Endodermal cell (in vitro differentiated cells): ENCODE measurements around the gene TFDP3. TPM values are rescaled to one million over a fixed set of nuclear protein-coding genes. Genes with fewer than 3 reads are reported as not detected.

Experiments
- DNase-seq: peaks from one replicate; pipeline ENCODE4 v3.0.0-alpha.2; 2017
- H3K27ac ChIP-seq: 2 replicates; pipeline ENCODE4 v1.5.1; 2013; ENCODE audit warnings: mild to moderate bottlenecking, low read depth, low read length, moderate library complexity
- H3K27me3 ChIP-seq: 2 replicates; pipeline ENCODE4 v1.6.1; 2013; ENCODE audit warnings: mild to moderate bottlenecking, low read length, moderate library complexity; ENCODE audit not compliant: insufficient read depth, control insufficient read depth, poor library complexity, severe bottlenecking
- H3K36me3 ChIP-seq: 2 replicates; pipeline ENCODE4 v1.7.0; 2013; ENCODE audit warnings: mild to moderate bottlenecking, low read length, moderate library complexity; ENCODE audit not compliant: control insufficient read depth, insufficient read depth
- H3K4me1 ChIP-seq: one replicate; pipeline ENCODE4 v1.7.0; 2013; ENCODE audit warnings: low read length; ENCODE audit not compliant: control insufficient read depth, insufficient read depth
- H3K4me3 ChIP-seq: 2 replicates; pipeline ENCODE4 v1.5.1; 2013; ENCODE audit warnings: mild to moderate bottlenecking, low read length, moderate library complexity
- H3K9ac ChIP-seq: 2 replicates; pipeline ENCODE4 v1.6.1; 2013; ENCODE audit warnings: mild to moderate bottlenecking, low read length, moderate library complexity; ENCODE audit not compliant: poor library complexity, severe bottlenecking; ENCODE audit errors: extremely low read depth
- H3K9me3 ChIP-seq: 2 replicates; pipeline ENCODE4 v1.6.1; 2013; ENCODE audit warnings: mild to moderate bottlenecking, low read length, moderate library complexity; ENCODE audit not compliant: control insufficient read depth
- H3K27ac Mint-ChIP-seq: 2 replicates; pipeline ENCODE4 v1.8.0; 2020; ENCODE audit warnings: mixed read lengths
- H3K27me3 Mint-ChIP-seq: 2 replicates; pipeline ENCODE4 v1.8.0; 2021; ENCODE audit warnings: mild to moderate bottlenecking, mixed read lengths; ENCODE audit not compliant: insufficient read depth
- H3K36me3 Mint-ChIP-seq: 2 replicates; pipeline ENCODE4 v1.8.0; 2020; ENCODE audit warnings: low read depth, mixed read lengths
- H3K4me1 Mint-ChIP-seq: 2 replicates; pipeline ENCODE4 v1.8.0; 2020; ENCODE audit warnings: mixed read lengths
- H3K4me3 Mint-ChIP-seq: 2 replicates; pipeline ENCODE4 v1.8.0; 2020; ENCODE audit warnings: mild to moderate bottlenecking, moderate library complexity, mixed read lengths
- H3K9me3 Mint-ChIP-seq: 2 replicates; pipeline ENCODE4 v1.8.0; 2020; ENCODE audit warnings: mild to moderate bottlenecking, mixed read lengths
- WGBS, 2 experiments: methylation state at CpG; one replicate each; pipeline versions ENCODE4 v1.1.5 to v1.1.7; 2013; ENCODE audit warnings: missing lambda C conversion rate in 2 of 2, mixed read lengths in 1 of 2; ENCODE audit not compliant: insufficient coverage in 1 of 2, insufficient read length in 1 of 2; 5-methylcytosine and 5-hydroxymethylcytosine counted together
- total RNA-seq, 2 donors: library from RNA; stranded (reverse); fragmentation: NEBNext Ultra II Directional in 1 of 2; extraction: Animal tissue kit (Norgen Biotek cat#: 25700) in 1 of 2; gene quantifications; 2 replicates in 1 of 2; 3 replicates in 1 of 2; pipeline ENCODE4 v1.2.1, GENCODE V29; 2021
- TF ChIP-seq, protein P1 (sequence below): fragments of 200-600 bp; sonication (generic); conservative IDR thresholded peaks from 2 replicates; pipeline ENCODE4 v1.5.0; 2021; ENCODE audit warnings: antibody characterized with exemption, mild to moderate bottlenecking

TFDP3 gene
- total RNA-seq, 2 donors from 2014 or later = not detected

DNA sequence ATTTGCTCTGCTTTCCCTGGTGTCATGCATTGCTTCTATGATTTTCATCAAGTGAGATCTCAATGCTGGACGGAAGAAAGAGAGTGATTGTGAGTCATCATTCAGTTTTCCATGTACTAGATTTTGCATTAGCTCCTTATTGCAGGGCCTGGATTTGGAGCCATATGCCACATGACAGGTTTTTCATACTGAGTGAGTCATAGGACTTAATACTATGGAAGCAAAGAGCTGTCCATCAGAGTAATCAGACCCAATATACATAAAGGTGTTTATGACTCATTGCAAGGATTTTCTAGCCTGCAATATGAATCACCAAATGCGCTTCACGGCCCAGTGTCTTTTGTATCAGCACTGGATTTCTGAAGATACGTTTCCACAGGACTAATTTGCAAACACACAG is 11.2 kb upstream of the TFDP3 start:
- Histone ChIP-seq H3K4me1 (no peaks in the 10 kb centered on the region), H3K36me3 (no peaks in the 10 kb centered on the region), H3K27me3 (no peaks in the 10 kb centered on the region), H3K9me3 (no peaks in the 10 kb centered on the region), H3K9ac (no peak overlapping the region), H3K4me3 (no peak overlapping the region), H3K27ac (no peak overlapping the region)
- DNase-seq = no peak
- Mint-ChIP-seq H3K27me3 (peaks cover 18% of the 10 kb centered on the region), H3K9me3 (no peaks in the 10 kb centered on the region), H3K4me1 (no peaks in the 10 kb centered on the region), H3K36me3 (no peaks in the 10 kb centered on the region), H3K27ac (no peak overlapping the region), H3K4me3 (no peak overlapping the region)
- WGBS, 2 experiments = 89% methylated on average over 3 to 4 of the region's 4 CpGs
- TF ChIP-seq, protein P1, sequence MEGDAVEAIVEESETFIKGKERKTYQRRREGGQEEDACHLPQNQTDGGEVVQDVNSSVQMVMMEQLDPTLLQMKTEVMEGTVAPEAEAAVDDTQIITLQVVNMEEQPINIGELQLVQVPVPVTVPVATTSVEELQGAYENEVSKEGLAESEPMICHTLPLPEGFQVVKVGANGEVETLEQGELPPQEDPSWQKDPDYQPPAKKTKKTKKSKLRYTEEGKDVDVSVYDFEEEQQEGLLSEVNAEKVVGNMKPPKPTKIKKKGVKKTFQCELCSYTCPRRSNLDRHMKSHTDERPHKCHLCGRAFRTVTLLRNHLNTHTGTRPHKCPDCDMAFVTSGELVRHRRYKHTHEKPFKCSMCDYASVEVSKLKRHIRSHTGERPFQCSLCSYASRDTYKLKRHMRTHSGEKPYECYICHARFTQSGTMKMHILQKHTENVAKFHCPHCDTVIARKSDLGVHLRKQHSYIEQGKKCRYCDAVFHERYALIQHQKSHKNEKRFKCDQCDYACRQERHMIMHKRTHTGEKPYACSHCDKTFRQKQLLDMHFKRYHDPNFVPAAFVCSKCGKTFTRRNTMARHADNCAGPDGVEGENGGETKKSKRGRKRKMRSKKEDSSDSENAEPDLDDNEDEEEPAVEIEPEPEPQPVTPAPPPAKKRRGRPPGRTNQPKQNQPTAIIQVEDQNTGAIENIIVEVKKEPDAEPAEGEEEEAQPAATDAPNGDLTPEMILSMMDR = no peak

DNA sequence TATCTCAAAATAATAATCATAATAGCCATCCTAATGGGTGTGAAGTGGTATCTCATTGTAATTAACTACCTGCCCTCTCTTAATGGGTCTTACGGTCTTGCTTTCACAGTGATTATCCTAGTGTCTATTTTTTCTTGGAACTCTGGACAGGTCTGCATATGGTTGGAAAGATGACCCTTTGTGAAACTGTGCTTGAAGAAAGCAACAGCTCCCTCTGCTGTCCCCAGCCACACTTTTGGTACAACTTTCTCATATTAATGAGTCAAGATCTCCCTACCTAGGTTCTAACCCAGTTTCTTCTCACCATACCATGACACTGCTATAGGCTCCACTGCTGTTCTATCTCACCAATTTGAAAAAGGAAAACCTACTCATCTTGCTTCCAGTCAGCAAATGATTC is 2.4 kb downstream of the TFDP3 start:
- Mint-ChIP-seq H3K36me3 (no peaks in the 10 kb centered on the region), H3K27me3 (no peaks in the 10 kb centered on the region), H3K4me1 (peaks cover 7% of the 10 kb centered on the region), H3K9me3 (no peaks in the 10 kb centered on the region), H3K4me3 (no peak overlapping the region), H3K27ac (no peak overlapping the region)
- Histone ChIP-seq H3K9ac (no peak overlapping the region), H3K4me3 (no peak overlapping the region), H3K27me3 (no peaks in the 10 kb centered on the region), H3K9me3 (no peaks in the 10 kb centered on the region), H3K4me1 (no peaks in the 10 kb centered on the region), H3K27ac (no peak overlapping the region), H3K36me3 (no peaks in the 10 kb centered on the region)
- WGBS, 2 experiments = 100% methylated on average over 1 of the region's 1 CpG; no CpG with 5 or more reads in 1 of the 2 experiments
- peak; percentile 64 for DNase-seq
- TF ChIP-seq, protein P1 = peak; percentile 81

- Mint-ChIP-seq H3K36me3 (no peaks in the 10 kb centered on the region), H3K27me3 (no peaks in the 10 kb centered on the region), H3K4me1 (peaks cover 7% of the 10 kb centered on the region), H3K4me3 (no peak overlapping the region), H3K9me3 (no peaks in the 10 kb centered on the region), H3K27ac (no peak overlapping the region)
- Histone ChIP-seq H3K9ac (no peak overlapping the region), H3K27ac (no peak overlapping the region), H3K9me3 (no peaks in the 10 kb centered on the region), H3K36me3 (no peaks in the 10 kb centered on the region), H3K4me3 (no peak overlapping the region), H3K27me3 (no peaks in the 10 kb centered on the region), H3K4me1 (no peaks in the 10 kb centered on the region)
- DNase-seq = no peak
- TF ChIP-seq, protein P1 = no peak
- WGBS, 2 experiments = 97% methylated on average over 3 of the region's 3 CpGs; no CpG with 5 or more reads in 1 of the 2 experiments
Measured at GRCh38 chrX:133215017-133215416, 3.1 kb downstream of the TFDP3 start.
